ENCODE results near the gene ROR1.

The ROR1 gene

GRCh38 chr1:63882048-63882704, 108.4 kb downstream of the ROR1 start:
- DNase-seq (ENCODE audit: low read depth in 2 of 2): no peak

- DNase-seq (ENCODE audit: low read depth in 2 of 2): no peak
These were observed 109.8 kb downstream of the ROR1 start for GRCh38 chr1:63883494-63884235.

- DNase-seq (ENCODE audit: low read depth in 2 of 2): no peak
These were observed 110.7 kb downstream of the ROR1 start for GRCh38 chr1:63884486-63884885.

- no peak for DNase-seq (ENCODE audit: low read depth in 2 of 2)
These were observed 112.1 kb downstream of the ROR1 start for GRCh38 chr1:63885899-63886298.

- DNase-seq (ENCODE audit: low read depth in 2 of 2): no peak
These were observed 112.5 kb downstream of the ROR1 start for GRCh38 chr1:63886340-63886739.

GRCh38 chr1:63887809-63888208, 114.0 kb downstream of the ROR1 start:
- DNase-seq (ENCODE audit: low read depth in 2 of 2): no peak

GRCh38 chr1:63888984-63889383, 115.2 kb downstream of the ROR1 start:
- no peak for DNase-seq (ENCODE audit: low read depth in 2 of 2)

GRCh38 chr1:63890468-63890867, 116.7 kb downstream of the ROR1 start:
- DNase-seq (ENCODE audit: low read depth in 2 of 2): no peak

- no peak for DNase-seq (ENCODE audit: low read depth in 2 of 2)
These were observed 117.4 kb downstream of the ROR1 start for GRCh38 chr1:63891060-63891690.

- DNase-seq (ENCODE audit: low read depth in 2 of 2): peak in 1 of 2 donors; percentile 7
These were observed 119.0 kb downstream of the ROR1 start for GRCh38 chr1:63892632-63893395.

- no peak for DNase-seq (ENCODE audit: low read depth in 2 of 2)
These were observed 120.2 kb downstream of the ROR1 start for GRCh38 chr1:63893976-63894375.

GRCh38 chr1:63894627-63895265, 120.9 kb downstream of the ROR1 start:
- DNase-seq (ENCODE audit: low read depth in 2 of 2): no peak

GRCh38 chr1:63896755-63897154, 122.9 kb downstream of the ROR1 start:
- DNase-seq (ENCODE audit: low read depth in 2 of 2): no peak

GRCh38 chr1:63898428-63899196, 124.8 kb downstream of the ROR1 start:
- DNase-seq (ENCODE audit: low read depth in 2 of 2): no peak

GRCh38 chr1:63901094-63901493, 127.3 kb downstream of the ROR1 start:
- no peak for DNase-seq (ENCODE audit: low read depth in 2 of 2)

GRCh38 chr1:63902844-63903589, 129.2 kb downstream of the ROR1 start:
- DNase-seq (ENCODE audit: low read depth in 2 of 2): no peak

GRCh38 chr1:63903947-63904610, 130.3 kb downstream of the ROR1 start:
- no peak for DNase-seq (ENCODE audit: low read depth in 2 of 2)

- DNase-seq (ENCODE audit: low read depth in 2 of 2): no peak
These were observed 131.0 kb downstream of the ROR1 start for GRCh38 chr1:63904826-63905225.

GRCh38 chr1:63906047-63906704, 132.4 kb downstream of the ROR1 start:
- no peak for DNase-seq (ENCODE audit: low read depth in 2 of 2)

Measured in activated CD8-positive, alpha-beta memory T cell treated with anti-CD3 and anti-CD28 coated beads for 4 hours (primary cell).